CD4-positive, alpha-beta T cell treated with Interferon alpha-2 for 1 hour (primary cell): ENCODE measurements around the gene DNAJC15.

Experiments
- DNase-seq, 2 donors: peaks; one replicate each; pipeline ENCODE4 v3.0.0-alpha.2; 2020 to 2022

Gene DNAJC15

GRCh38 chr13:43023289-43023963 is at the start of gene DNAJC15:
TSS of gene DNAJC15 (plus strand) at chr13:43023586. CDS start at chr13:43023627, 41 bp downstream.
- DNase-seq, result peak; percentile 84 to 85

- no peak for DNase-seq
Observed at GRCh38 chr13:42976066-42976465, 47.3 kb upstream of the DNAJC15 start.

- DNase-seq, result no peak
Observed at GRCh38 chr13:42977219-42977659, 46.1 kb upstream of the DNAJC15 start.

GRCh38 chr13:42981317-42981716 is 42.1 kb upstream of the DNAJC15 start:
- no peak for DNase-seq

- DNase-seq, result no peak
Observed at GRCh38 chr13:42981853-42982252, 41.5 kb upstream of the DNAJC15 start.

GRCh38 chr13:42984026-42984425 is 39.4 kb upstream of the DNAJC15 start:
- DNase-seq, result no peak

- DNase-seq, result no peak
Observed at GRCh38 chr13:42984691-42985090, 38.7 kb upstream of the DNAJC15 start.

GRCh38 chr13:42985312-42986175 is 37.8 kb upstream of the DNAJC15 start:
- no peak for DNase-seq

GRCh38 chr13:42986176-42986574 is 37.2 kb upstream of the DNAJC15 start:
- no peak for DNase-seq

- DNase-seq, result peak; percentile 31 to 79
Observed at GRCh38 chr13:42990291-42991232, 32.8 kb upstream of the DNAJC15 start.

- DNase-seq, result peak; percentile 33 to 49
Observed at GRCh38 chr13:42991233-42991897, 32.0 kb upstream of the DNAJC15 start.

GRCh38 chr13:42991898-42992763 is 31.3 kb upstream of the DNAJC15 start, which contains the start of gene EPSTI1:
TSS of gene EPSTI1 (minus strand) at chr13:42992241. CDS start at chr13:42992165, 76 bp downstream.
- peak; percentile 95 for DNase-seq

- peak in 1 of 2 donors; percentile 38 for DNase-seq
Observed at GRCh38 chr13:42992764-42993122, 30.6 kb upstream of the DNAJC15 start.

- no peak for DNase-seq
Observed at GRCh38 chr13:42994878-42995277, 28.5 kb upstream of the DNAJC15 start.

GRCh38 chr13:42996584-42996983 is 26.8 kb upstream of the DNAJC15 start:
- no peak for DNase-seq

GRCh38 chr13:42997381-42997780 is 26.0 kb upstream of the DNAJC15 start:
- DNase-seq, result no peak

GRCh38 chr13:42999491-42999890 is 23.9 kb upstream of the DNAJC15 start:
- no peak for DNase-seq

- no peak for DNase-seq
Observed at GRCh38 chr13:43000676-43001075, 22.7 kb upstream of the DNAJC15 start.

GRCh38 chr13:43002021-43002420 is 21.4 kb upstream of the DNAJC15 start:
- no peak for DNase-seq

- DNase-seq, result no peak
Observed at GRCh38 chr13:43003010-43003409, 20.4 kb upstream of the DNAJC15 start.

GRCh38 chr13:43003729-43004128 is 19.7 kb upstream of the DNAJC15 start:
- no peak for DNase-seq
